Measurements from ENCODE around the gene EIF4B. TPM values are rescaled to one million over a fixed set of nuclear protein-coding genes. Genes with fewer than 3 reads are reported as not detected.

The EIF4B gene
- total and polyA plus RNA-seq, 9 donors = 316 to 1,452 (median 882) TPM

DNA sequence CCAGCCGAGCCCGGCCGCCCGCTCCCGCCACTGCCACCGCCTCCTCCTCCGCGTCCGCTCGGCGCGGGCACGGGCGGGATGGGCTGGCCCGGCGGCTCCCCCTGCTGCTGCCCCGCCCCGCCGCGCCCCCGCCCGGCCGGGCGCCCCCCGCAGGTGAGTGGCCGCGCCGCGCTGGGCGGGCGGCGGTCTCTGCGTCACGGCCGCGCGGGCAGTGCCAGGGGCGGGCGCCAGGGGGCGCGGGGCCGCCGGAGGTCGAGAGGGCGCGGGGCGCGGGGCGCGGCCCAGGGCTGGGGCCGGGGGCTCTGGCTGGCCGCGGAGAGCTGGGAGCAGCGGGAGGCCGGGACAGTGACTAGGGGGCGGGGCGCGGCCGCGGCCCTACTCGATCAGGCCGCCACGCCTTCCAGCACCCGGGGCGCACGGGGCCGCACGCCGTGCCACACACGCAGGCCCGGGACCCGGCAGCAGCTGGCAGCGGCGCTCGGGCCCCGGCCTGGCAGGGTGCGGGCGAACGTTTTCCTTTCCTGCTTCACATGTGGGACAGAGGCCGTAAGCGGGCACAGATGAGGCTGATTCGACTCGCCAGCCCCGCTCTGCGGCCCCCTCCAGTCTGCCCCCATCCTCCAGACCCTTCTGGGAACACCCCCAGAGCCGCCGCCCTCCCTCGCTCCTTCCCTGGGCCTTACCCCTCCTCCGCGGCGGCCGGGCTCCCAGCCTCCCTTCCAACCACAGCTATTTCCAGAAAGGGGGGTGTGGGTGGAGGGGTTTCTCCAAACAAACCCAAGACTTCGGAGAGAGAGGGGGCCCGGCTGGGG is 41.2 kb downstream of the EIF4B start:
- Histone ChIP-seq H3K9me3 (no peaks in the 10 kb centered on the region), H3K27ac (peak overlapping the region; percentile 96 to 99), H3K27me3 (no peaks in the 10 kb centered on the region), H3K4me1 (ENCODE audit: insufficient read depth) (peaks cover 44% of the 10 kb centered on the region), H3K4me3 (peak overlapping the region; percentile 80), H3K36me3 (no peaks in the 10 kb centered on the region)
- DNase-seq = peak; percentile 87 to 91 (median 89)
- 1% methylated on average over 27 to 94 of the region's 94 CpGs for WGBS, 3 donors
- intact Hi-C loops (cut with DNase I) = loop anchor here in 2 of 4 donors (5.0 to 10.0 kb wide), 2 partner anchors 135 to 1003 kb away; partner anchors contain the start of genes CSAD (in 1 of the 2) and ZNF740 (in 1 of the 2)
- TF ChIP-seq, protein P1, sequence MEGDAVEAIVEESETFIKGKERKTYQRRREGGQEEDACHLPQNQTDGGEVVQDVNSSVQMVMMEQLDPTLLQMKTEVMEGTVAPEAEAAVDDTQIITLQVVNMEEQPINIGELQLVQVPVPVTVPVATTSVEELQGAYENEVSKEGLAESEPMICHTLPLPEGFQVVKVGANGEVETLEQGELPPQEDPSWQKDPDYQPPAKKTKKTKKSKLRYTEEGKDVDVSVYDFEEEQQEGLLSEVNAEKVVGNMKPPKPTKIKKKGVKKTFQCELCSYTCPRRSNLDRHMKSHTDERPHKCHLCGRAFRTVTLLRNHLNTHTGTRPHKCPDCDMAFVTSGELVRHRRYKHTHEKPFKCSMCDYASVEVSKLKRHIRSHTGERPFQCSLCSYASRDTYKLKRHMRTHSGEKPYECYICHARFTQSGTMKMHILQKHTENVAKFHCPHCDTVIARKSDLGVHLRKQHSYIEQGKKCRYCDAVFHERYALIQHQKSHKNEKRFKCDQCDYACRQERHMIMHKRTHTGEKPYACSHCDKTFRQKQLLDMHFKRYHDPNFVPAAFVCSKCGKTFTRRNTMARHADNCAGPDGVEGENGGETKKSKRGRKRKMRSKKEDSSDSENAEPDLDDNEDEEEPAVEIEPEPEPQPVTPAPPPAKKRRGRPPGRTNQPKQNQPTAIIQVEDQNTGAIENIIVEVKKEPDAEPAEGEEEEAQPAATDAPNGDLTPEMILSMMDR (IDR thresholded peaks at IDR 0.05) = peak in 2 of 3 donors; percentile 35 to 36
- TF ChIP-seq EP300 (IDR thresholded peaks at IDR 0.05) = no peak
- TF ChIP-seq POLR2A (IDR thresholded peaks at IDR 0.05) = peak; percentile 56

DNA sequence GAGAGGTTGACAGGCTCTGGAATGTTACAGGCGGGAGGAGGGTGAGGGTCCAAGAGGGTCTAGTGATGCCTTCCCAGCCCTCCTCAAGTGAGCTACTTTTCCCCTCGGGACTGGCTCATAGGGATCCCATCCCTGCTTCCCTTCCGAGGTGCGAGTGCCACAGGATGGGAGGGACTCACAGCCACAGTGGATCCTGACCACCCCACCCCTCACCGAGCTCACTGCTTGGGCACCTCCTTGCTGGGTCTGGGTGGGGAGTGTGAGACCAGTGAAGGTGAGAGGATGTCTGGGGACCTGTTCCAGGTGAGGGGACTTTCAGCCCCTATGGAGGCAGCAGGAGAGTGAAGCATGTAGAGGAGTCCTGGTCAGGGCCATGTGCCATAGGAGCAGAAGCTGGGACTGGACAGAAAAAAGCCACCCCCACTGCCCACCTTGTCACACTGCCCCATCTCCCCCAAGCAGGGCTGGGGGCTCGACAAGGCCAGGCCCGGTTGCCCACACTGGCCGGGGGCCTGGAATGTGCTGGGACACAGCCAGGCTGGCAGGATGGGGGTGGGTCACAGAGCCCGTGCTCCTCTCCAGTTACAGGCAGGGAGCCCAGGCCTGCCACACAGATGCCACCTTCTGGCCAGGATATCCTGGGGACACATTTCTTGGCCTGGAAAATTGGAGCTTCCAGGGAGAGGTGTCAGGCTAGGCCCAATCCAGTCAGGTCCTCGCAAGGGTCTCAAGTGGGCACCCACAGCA is 42.0 kb downstream of the EIF4B start:
- Histone ChIP-seq H3K4me3 (peak overlapping the region; percentile 50), H3K27me3 (no peaks in the 10 kb centered on the region), H3K9me3 (no peaks in the 10 kb centered on the region), H3K36me3 (no peaks in the 10 kb centered on the region), H3K4me1 (ENCODE audit: insufficient read depth) (peaks cover 46% of the 10 kb centered on the region), H3K27ac (peak overlapping the region; percentile 96 to 99)
- DNase-seq = peak; percentile 63 to 80 (median 76)
- intact Hi-C loops (cut with DNase I) = loop anchor here in 2 of 4 donors (5.0 to 10.0 kb wide), 2 partner anchors 134 to 1003 kb away; partner anchors contain the start of genes CSAD (in 1 of the 2) and ZNF740 (in 1 of the 2)
- TF ChIP-seq EP300 (IDR thresholded peaks at IDR 0.05) = no peak
- TF ChIP-seq, protein P1 (IDR thresholded peaks at IDR 0.05) = peak in 1 of 3 donors; percentile 9
- WGBS, 3 donors = 10 to 15% (median 13%) methylated on average over 10 of the region's 10 CpGs

DNA sequence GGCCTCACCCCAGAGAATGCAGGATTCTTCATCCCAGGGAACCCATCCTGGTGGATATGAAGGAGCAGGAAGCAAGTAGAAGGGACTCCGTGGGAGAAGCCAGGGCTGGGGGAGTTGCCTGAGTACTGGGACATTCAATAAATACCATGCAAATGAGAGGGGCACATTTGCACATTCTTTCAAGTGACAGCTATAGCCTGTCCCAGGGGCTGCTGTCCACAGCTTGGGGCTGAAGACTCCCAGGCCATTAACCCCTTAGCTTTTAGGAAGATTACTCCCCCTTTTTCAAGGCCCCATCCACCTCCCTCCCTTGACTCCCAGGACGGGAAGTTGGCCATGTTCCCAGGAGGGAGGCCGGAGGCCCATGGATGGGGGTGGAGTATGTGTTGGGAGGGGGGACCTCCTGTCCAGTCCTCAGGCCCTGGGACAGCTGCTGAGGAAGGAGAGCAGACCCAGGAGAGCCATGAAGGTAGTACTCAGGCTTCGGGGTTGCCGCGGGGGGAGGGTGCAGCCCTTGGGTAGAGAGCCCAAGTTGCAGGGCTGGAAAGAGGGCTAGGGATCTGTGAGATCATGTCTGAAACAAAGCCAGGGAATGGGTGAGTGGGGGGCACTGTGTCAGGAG is 42.6 kb downstream of the EIF4B start:
- Histone ChIP-seq H3K27me3 (no peaks in the 10 kb centered on the region), H3K4me1 (ENCODE audit: insufficient read depth) (peaks cover 46% of the 10 kb centered on the region), H3K27ac (peak overlapping the region; percentile 96 to 99), H3K36me3 (no peaks in the 10 kb centered on the region), H3K4me3 (peak overlapping the region; percentile 50), H3K9me3 (no peaks in the 10 kb centered on the region)
- DNase-seq = peak; percentile 80 to 90 (median 88)
- intact Hi-C loops (cut with DNase I) = loop anchor here in 2 of 4 donors (5.0 to 10.0 kb wide), 2 partner anchors 133 to 1004 kb away; partner anchors contain the start of genes CSAD (in 1 of the 2) and ZNF740 (in 1 of the 2)
- TF ChIP-seq POLR2A (IDR thresholded peaks at IDR 0.05) (no peak), EP300 (IDR thresholded peaks at IDR 0.05) (no peak)
- TF ChIP-seq, protein P1 (IDR thresholded peaks at IDR 0.05) = no peak
- 4 to 10% (median 5%) methylated on average over 6 of the region's 6 CpGs for WGBS, 3 donors
